Ecto neural progenitor cell (in vitro differentiated cells): ENCODE data around the gene SLC6A3.
A peak's percentile ranks its signal among the peaks of the same experiment; 100 is the strongest.
"Not testable (repeated sequence)": the region's sequence is repeated elsewhere in the genome, so short reads cannot be mapped to it uniquely, and the experiment has no call there.

ENCODE experiments used
- DNase-seq: peaks from one replicate; pipeline ENCODE4 v3.0.0-alpha.2; 2018; ENCODE audit warnings: low spot score

SLC6A3 gene

GRCh38 chr5:1477341-1477740 is 32.1 kb upstream of the SLC6A3 start:
- no peak for DNase-seq

GRCh38 chr5:1476967-1477310 is 31.7 kb upstream of the SLC6A3 start:
- DNase-seq = no peak

- DNase-seq = no peak
Observed at GRCh38 chr5:1476181-1476966, 31.1 kb upstream of the SLC6A3 start.

- DNase-seq = not testable (repeated sequence)
Observed at GRCh38 chr5:1475544-1475900, 30.3 kb upstream of the SLC6A3 start.

- no peak for DNase-seq
Observed at GRCh38 chr5:1474866-1475543, 29.8 kb upstream of the SLC6A3 start.

GRCh38 chr5:1474183-1474839 is 29.1 kb upstream of the SLC6A3 start:
- DNase-seq = no peak

- DNase-seq = no peak
Observed at GRCh38 chr5:1473746-1474145, 28.5 kb upstream of the SLC6A3 start.

GRCh38 chr5:1472964-1473628 is 27.9 kb upstream of the SLC6A3 start:
- no peak for DNase-seq

GRCh38 chr5:1471997-1472963 is 27.0 kb upstream of the SLC6A3 start:
- DNase-seq = no peak

- DNase-seq = no peak
Observed at GRCh38 chr5:1471240-1471853, 26.1 kb upstream of the SLC6A3 start.

- no peak for DNase-seq
Observed at GRCh38 chr5:1470762-1471211, 25.5 kb upstream of the SLC6A3 start.

GRCh38 chr5:1468629-1469527 is 23.6 kb upstream of the SLC6A3 start:
- no peak for DNase-seq

- peak; percentile 73 for DNase-seq
Observed at GRCh38 chr5:1468247-1468612, 23.0 kb upstream of the SLC6A3 start.

- no peak for DNase-seq
Observed at GRCh38 chr5:1467341-1468246, 22.4 kb upstream of the SLC6A3 start.

GRCh38 chr5:1466631-1467265 is 21.5 kb upstream of the SLC6A3 start:
- DNase-seq = no peak

- DNase-seq = no peak
Observed at GRCh38 chr5:1465966-1466471, 20.8 kb upstream of the SLC6A3 start.

- DNase-seq = no peak
Observed at GRCh38 chr5:1465117-1465516, 19.9 kb upstream of the SLC6A3 start.

- no peak for DNase-seq
Observed at GRCh38 chr5:1464511-1464910, 19.3 kb upstream of the SLC6A3 start.
